HG02642 (cell line): ENCODE measurements around the gene DTX3.
A peak's percentile ranks its signal among the peaks of the same experiment; 100 is the strongest.

Experiments used
- ATAC-seq: cut with Tn5 transposase; IDR thresholded peaks from one replicate; pipeline ENCODE4 v1.9.1; 2021; ENCODE audit warnings: mild to moderate bottlenecking; ENCODE audit not compliant: unreplicated experiment, poor library complexity

DTX3 gene

DNA sequence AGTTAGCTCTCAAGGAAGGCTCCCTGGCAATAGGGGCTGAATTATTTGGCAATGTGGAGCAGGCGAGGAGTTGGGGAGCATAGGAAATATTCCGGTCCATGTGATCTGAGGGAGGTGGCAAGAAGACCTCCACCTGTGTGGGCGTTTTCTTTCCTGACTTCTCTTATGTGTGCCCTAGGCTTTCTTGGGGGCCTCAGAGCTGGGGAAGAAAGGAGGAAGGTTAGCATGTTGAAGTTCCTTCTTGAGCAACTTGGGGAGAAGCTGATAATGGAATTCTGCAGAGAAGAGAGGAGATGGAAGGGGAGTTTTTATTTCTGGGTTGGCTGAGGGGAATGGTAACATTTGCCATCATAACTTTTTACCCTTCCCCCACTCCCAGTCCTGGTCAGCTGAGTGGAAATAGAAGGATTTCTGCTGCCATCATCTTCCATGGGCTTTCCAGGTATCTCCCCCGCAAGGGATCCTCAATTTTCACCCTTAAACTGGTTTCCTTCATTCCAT lies 1.2 kb downstream of the DTX3 start:
- ATAC-seq: no peak

DNA sequence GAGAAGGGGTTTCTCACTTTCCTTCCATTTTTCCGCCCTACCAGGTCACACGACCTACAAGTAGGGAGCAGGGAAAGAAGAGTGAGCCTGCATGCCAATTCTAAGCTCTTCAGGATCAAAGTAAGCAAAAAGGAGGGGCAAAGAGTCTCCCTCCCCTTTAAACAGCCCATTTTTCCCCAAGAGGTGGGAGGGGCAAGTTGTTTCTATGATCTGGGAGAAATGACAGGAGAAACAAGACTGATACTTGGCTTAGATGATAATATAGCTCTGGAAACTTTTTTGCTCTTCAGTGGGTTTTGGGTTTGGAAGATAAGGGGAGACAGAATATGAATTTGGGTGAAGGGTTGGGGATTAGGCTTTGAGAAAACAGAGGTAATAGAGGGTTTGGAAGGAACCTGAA lies 1.8 kb downstream of the DTX3 start:
- no peak for ATAC-seq

DNA sequence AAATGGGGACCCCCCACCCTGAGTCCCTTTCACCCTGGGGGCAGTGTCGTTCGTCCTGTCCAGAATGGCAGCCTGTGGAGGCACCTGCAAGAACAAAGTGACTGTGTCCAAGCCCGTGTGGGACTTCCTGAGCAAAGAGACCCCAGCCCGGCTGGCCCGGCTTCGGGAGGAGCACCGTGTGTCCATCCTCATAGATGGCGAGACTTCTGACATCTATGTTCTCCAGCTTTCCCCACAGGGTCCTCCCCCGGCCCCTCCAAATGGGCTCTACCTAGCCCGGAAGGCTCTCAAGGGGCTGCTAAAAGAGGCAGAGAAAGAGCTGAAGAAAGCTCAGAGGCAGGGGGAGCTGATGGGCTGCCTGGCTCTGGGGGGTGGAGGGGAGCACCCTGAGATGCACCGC lies 2.2 kb downstream of the DTX3 start:
- ATAC-seq: no peak

DNA sequence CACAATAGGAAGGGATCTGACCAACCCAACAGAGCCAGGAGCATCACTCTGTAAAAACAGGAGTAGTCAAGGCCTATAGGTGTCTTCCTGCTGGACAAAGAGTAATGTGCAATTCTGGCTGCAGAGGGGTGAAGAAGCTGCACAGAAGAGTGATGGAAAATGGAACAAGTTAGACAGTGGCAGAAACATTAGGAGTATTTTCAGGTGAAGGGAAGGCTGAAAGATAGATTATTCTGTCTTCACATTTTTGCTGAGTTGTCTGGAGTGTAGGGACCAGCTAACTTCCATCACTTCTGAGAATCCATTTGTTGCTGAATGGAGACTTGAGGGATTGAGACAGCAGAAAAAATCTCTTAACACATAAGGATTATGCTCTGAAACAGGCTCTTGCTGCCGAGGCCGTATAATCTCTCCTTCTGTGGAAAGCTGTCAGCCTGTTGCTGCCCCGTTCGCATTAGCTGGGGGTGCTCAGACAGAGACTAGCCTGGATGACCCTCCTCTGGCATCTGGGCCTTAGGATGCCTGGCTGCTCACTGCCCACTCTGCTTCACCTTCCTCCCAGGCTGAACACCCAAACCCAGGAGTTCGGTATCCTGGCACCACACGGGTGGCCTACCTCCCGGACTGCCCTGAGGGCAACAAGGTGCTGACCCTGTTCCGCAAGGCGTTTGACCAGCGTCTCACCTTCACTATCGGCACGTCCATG lies 3.5 kb downstream of the DTX3 start:
- no peak for ATAC-seq

DNA sequence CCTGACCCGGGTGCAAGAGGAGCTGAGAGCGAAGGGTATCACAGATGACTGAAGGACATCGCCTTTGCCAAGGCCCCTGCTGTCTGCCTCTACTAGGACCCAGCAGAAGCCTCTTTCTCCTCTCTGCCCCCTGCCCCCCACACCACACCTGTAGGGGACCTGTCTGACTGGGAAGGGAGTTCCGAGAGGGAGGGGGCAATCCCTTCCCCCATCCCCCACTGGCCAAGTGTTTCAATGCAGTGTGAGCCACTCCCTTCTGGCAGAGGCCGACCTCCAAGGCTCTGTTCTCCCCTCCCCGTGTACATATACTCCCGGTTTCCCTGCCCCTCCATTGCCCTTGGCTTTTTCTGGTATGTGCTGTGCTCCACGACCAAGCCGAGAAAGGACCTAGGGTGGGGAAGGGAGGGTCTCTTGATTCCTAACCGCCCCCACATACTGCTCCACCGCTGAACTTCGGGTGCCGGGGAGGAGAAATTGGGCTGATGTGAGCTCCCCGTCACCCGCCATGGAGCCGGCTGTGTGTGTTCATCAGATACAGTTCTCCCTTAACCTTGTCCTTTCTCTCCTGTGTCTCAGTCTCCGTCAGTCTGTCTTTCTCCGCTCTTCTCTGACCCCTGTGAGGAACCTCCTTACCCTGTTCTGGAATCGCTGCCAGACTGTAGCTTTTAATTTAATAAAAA lies 4.6 kb downstream of the DTX3 start:
- no peak for ATAC-seq

DNA sequence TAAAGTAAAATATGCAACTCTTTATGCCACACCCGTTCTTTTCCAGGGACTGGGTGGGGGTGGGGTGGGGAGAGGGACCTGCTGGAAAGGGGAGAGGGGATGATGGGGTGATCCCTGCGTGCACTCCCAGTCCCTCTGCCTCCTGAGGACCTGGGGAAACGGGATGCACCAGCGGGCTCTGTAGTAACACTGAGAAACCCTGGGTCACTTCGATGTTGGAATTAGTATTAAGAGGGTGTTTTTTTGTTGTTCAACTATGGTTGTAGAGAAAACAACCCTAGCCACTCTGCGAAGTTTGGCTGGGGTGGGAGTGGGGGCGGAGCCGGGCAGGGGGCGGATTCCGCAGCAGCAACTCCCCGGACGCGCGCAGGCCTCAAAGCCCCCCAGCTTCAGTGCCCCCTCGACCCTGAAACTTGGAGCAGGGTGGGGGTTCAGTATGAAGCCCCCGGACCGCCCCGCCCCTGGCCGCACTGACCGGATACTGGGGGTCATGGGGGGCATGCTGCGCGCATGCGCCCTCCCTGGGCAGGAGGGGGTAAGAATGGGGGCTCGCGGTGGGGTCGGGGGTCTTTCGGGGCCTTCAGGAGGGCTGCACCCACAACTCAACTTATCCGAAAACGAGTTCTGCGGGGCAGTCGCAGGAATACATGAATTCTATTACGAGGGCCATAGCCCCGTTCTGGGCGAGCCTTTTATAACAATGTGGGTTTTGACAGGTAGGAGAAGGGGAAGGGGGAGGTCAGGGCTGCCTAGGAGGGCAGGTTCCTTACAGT lies 5.3 kb downstream of the DTX3 start:
- no peak for ATAC-seq

DNA sequence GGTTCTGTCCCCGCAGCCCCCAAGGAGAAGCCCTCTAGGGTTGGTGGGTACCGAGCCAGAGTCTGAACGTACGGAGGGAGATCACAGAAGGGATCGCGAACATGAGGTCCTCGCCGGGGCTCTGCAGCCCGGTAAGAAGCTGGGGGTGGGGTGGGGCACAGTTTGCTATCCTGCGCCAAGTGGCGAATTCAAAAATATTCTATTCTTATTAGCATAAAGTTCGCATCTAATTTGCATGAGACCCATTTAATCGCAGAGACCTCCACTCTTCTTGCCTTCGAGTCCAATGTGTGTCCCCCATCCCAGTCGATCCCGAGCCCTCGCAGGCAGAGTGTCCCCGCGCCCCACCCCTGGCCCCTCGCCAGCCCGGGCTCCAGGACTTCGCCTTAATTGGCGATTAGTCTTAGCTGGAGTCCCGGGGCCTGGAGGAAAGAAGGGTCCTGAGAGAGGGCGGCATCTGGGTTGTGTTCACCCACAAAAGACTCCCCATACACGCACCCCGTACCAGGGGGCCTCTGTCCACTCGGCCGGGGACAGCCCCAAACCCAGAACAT lies 6.0 kb downstream of the DTX3 start:
- ATAC-seq: no peak

DNA sequence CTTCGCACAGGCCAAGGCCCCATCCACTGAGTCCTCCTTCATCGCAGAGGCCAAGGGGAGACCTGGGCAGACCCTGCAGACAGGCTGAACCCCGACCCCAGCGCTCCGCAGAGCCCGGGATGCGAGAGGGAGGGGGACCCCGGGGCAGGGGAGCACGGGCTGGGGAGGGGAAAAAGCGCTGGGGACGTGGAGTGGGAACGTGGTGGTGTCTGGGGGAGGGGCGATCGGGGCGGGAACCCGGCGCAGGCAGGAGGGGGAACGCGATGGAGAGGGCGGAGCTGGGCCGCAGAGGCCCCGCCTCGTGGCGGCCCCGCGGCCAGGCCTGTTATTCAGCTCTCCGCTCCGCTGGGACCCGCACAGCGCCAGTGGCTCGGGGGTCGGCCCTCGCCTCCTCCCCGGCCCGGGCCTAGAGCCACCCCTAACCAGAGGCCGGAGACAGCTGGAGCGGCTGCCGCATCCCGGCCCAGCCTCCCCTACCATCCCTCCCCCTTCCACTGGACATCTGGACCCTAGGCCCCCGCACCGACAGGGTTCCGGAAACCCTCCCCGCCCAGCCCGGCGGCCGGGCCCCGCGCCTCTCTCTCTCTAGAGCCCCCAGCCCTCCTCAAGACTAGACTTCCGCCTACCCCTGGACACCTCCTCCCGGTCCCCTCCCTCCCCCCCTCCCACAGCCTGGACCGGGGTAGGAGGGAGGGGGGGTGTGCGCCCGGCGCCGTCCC lies 6.6 kb downstream of the DTX3 start, which contains the start of gene ARHGEF25:
TSS of gene ARHGEF25 (plus strand) at position 328 of the 719 bp plus-strand sequence. CDS start 460 bp downstream, outside the sequence.
- ATAC-seq: peak; percentile 41

DNA sequence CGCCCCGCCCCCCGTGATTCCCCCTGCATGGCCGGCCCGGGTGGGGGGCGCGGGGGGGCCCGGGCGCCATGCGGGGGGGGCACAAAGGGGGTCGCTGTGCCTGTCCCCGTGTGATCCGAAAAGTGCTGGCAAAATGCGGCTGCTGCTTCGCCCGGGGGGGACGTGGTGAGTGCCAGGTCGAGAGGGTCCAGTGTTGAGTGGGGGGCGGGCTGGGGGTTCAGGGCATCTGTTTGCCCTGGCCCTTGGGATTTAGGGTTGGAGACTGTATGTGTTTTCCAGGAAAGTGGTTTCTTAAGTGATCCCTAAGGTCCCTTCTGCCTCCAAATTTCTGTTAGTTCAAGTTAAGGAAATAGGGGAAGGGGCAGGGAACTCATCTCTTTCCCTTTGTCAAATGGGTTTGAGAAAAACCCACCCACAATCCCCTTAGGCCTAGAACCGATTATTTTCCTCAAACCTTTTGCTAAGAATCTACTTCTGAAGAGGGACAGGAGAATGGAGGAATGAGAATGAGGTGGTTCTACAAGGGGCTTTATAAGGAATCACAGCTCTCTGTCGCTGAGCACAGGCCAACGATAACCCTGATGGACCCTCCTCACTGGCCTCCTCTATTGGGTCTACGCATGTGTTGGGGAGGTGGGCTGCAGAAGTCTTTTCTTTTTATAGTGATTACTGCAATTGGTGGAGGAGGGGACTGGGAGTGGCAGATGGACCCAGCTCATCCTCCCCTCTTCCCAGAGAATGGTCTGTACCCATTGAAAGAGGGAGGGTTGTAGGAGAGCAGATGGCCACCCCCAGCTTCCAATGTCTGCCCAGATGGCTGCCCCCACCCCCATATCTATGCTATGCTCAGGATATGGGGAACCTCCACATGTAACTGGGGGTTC lies 7.4 kb downstream of the DTX3 start:
- ATAC-seq: no peak

DNA sequence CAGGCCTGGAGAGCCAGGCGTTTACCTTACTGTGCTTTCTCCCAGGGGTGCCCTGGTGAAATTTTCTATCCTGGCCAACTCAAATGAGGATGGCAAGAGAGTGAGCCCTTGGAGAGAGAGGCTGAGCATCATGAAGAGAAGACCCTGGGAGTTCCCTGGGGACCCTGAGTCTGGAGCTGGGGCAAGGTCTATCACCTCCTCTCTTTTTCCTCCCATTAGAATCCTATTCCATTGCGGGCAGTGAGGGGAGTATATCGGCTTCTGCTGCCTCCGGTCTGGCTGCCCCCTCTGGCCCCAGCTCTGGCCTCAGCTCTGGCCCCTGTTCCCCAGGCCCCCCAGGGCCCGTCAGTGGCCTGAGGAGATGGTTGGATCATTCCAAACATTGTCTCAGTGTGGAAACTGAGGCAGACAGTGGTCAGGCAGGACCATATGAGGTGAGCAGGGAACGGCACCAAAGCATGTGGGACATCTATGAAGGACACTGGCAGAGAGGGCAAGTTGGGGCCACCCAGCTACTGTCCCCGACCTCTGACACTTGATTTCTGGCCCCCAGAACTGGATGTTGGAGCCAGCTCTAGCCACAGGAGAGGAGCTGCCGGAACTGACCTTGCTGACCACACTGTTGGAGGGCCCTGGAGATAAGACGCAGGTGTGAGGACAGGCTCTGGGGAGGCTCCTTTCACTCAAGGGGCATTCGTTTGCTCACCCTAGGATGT lies 8.2 kb downstream of the DTX3 start:
- no peak for ATAC-seq

DNA sequence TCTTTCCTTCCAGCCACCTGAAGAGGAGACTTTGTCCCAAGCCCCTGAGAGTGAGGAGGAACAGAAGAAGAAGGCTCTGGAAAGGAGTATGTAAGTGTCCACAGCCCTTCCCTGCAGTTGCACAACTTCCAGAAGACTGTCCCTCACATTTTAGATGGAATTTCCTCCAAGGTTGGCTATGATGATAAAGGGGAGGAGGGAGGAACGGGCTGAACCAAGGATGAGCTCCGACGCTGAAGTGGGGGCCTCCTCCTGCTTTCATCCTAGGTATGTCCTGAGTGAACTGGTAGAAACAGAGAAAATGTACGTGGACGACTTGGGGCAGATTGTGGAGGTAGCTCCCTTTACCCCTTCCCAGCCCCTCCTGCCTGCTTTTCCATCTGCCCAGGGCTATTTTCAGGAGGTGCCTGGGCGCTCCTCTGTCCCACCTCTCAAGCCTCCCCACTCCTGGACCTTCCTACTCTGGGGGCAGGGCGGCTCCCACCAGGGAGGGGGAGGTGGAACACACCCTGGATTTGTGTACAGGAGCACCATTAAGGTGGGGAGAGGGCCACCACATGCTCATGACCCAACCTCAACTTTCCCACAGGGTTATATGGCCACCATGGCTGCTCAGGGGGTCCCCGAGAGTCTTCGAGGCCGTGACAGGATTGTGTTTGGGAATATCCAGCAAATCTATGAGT lies 8.9 kb downstream of the DTX3 start:
- ATAC-seq: no peak

DNA sequence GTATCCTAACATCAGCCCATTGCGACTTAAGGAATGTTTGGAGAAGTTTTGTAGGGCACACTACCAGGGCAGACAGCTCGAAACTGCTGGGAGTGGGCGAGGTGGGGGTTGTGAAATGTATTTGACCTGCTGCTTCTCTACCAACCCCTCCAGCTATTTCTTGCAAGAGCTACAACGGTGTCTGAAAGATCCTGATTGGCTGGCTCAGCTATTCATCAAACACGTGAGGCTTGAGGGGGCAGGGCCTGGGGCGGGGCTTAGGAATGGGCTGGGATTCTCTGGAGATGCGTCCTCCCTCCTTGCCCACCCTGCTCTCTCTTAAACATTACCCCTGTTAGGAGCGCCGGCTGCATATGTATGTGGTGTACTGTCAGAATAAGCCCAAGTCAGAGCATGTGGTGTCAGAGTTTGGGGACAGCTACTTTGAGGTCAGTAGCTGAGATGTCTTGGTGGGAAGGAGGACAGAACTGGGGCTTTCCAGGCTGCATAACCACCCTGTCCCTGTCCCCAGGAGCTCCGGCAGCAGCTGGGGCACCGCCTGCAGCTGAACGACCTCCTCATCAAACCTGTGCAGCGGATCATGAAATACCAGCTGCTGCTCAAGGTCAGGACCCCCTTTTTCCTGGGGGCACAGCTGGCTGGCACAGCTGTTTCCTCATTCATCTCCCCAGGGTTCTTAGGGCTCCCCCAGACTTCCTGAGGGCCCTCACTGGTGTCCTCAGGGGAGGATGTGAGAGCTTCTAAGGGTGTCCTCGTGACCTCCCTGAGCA lies 9.7 kb downstream of the DTX3 start:
- ATAC-seq: peak; percentile 56

DNA sequence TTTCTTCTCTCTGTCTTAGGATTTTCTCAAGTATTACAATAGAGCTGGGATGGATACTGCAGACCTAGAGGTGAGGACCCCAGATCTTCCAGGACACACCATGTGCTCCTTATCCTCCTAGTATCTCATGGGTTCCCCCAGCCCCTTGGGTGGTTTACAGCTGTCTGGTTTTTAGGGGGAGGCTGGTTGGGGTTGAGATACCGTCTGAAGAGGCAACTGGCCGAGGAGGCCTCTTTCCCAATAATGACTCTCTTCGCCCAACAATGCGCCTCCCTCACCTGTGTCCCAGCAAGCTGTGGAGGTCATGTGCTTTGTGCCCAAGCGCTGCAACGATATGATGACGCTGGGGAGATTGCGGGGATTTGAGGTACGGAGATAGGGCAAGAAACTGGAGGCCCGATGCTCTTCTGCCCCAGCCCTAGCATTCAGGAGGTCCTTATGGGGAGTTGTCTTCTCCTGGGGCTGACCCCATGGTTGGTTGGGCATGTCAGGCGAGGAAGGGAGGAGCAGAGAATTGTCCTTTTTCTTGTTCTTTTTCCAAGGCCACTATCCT lies 10.4 kb downstream of the DTX3 start:
- ATAC-seq: no peak

DNA sequence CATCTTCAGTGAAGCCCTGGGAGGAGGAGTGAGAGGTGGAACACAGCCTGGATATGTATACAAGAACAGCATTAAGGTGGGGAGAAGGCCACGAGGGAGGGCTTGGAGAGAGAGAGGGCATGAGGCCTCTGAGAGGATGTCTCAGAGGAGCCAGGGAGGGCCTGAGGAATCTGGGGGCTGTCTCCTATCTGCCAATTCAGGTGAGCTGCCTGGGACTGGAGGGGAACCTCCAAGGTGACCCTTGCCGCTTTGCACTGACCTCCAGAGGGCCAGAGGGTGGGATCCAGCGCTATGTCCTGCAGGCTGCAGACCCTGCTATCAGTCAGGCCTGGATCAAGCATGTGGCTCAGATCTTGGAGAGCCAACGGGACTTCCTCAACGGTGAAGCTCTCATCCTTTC lies 11.0 kb downstream of the DTX3 start:
- ATAC-seq: no peak

DNA sequence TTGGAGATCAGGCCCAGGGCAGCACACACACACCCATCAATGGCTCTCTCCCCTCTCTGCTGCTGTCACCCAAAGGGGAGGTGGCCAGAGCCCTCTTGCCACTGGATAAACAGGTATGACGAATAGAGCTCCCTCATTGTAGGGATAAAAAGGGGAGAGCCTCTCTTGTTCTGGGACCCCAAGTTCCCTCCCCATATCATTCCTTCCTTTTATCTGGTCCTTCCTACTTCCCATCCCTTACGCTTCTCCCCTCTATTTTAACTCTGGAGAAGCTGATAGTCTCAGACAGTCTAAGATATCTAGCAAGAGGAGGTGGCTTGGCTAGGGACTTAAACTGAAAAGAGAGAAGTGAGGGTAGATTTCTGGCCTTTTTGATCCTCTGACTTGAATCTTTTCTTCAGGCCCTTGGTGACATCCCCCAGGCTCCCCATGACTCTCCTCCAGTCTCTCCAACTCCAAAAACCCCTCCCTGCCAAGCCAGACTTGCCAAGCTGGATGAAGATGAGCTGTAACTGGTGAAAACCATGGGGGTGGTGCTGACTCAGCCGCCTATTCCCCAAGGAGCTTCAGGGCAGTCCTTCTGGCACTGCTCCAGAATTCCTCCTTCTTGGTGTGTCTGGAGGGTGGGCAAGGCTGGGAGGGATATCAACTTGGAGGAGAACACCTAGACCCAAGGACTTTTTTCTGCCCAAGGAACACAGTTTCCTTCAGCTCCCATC lies 11.9 kb downstream of the DTX3 start:
- ATAC-seq: no peak

DNA sequence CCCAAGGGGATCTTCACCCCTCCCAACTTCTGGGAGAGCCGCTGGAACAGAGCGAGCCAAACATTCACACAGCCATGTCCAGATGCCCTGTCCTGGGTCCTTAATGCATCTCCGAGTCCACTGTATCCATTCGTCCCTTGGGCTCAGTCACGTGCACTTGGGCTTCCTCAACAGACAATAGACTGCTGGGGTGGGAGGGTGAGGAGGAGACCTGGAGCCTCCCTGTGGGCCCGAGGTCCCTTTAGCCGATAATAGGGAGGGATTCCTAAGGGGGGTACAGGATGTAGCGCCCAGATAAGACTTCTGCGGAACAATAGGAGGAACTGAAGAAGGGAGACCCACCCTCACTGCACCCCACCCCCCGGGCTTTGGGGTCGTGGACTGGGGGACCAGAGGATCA lies 13.3 kb downstream of the DTX3 start:
- no peak for ATAC-seq
